Measurements from ENCODE around the gene PRRG4. TPM values are rescaled to one million over a fixed set of nuclear protein-coding genes. Genes with fewer than 3 reads are reported as not detected.
A peak's percentile ranks its signal among the peaks of the same experiment; 100 is the strongest.

Gene PRRG4
- total RNA-seq, 1 experiment from 2014 or later = 11.5 TPM

GRCh38 chr11:32855601-32856000, 25.9 kb downstream of the PRRG4 start:
- Histone ChIP-seq H3K79me2 (ENCODE audit: low read depth) (no peaks in the 10 kb centered on the region), H3K4me3 (no peak overlapping the region), H2AFZ (no peak overlapping the region), H3K9me2 (ENCODE audit: insufficient read depth) (no peaks in the 10 kb centered on the region), H4K20me1 (ENCODE audit: insufficient read depth) (no peaks in the 10 kb centered on the region), H3K4me1 (replicated peaks; ENCODE audit: insufficient read depth) (no peaks in the 10 kb centered on the region), H3K4me2 (no peak overlapping the region), H3K27ac (no peak overlapping the region), H3K9me3 (ENCODE audit: insufficient read depth, low read depth) (no peaks in the 10 kb centered on the region), H3F3A (ENCODE audit: insufficient read depth, low read depth) (no peaks in the 10 kb centered on the region; the same call in 1 of the 2 replicates), H3K36me3 (ENCODE audit: low read depth) (no peaks in the 10 kb centered on the region; the same call in 1 of the 2 replicates), H3K27me3 (ENCODE audit: insufficient read depth, low read depth) (no peaks in the 10 kb centered on the region)
- no peak for DNase-seq
- intact Hi-C loops (cut with micrococcal nuclease; ENCODE audit: unreplicated experiment) = no loop called here
- CTCF ChIA-PET = no interaction called here
- no TSS peak for BruUV-seq (replicated peaks)
- TF ChIP-seq CTCF (conservative IDR thresholded peaks at IDR 0.05) (no peak), EZH2 (IDR thresholded peaks at IDR 0.05; ENCODE audit: low read depth) (no peak)
- POLR2A ChIA-PET (ENCODE audit: unreplicated experiment) = no interaction called here

GRCh38 chr11:32858731-32859130, 29.0 kb downstream of the PRRG4 start:
- H3K9me3 ChIP-seq (ENCODE audit: insufficient read depth, low read depth) = no peaks in the 10 kb centered on the region
- no peaks in the 10 kb centered on the region; the same call in 1 of the 2 replicates for H3F3A ChIP-seq (ENCODE audit: insufficient read depth, low read depth)
- H3K27me3 ChIP-seq (ENCODE audit: insufficient read depth, low read depth) = no peaks in the 10 kb centered on the region
- CTCF ChIA-PET = interaction anchor here (0.5 kb wide), 1 partner anchor 536 kb away, joined by 13 read pairs; no protein-coding TSS in a partner anchor
- H2AFZ ChIP-seq = no peak overlapping the region
- no peak overlapping the region for H3K4me3 ChIP-seq
- H3K9me2 ChIP-seq (ENCODE audit: insufficient read depth) = no peaks in the 10 kb centered on the region
- TF ChIP-seq EZH2 (IDR thresholded peaks at IDR 0.05; ENCODE audit: low read depth) = no peak
- TF ChIP-seq CTCF (conservative IDR thresholded peaks at IDR 0.05) = peak; percentile 38; the same call in 1 of the 2 replicates
- POLR2A ChIA-PET (ENCODE audit: unreplicated experiment) = no interaction called here
- H4K20me1 ChIP-seq (ENCODE audit: insufficient read depth) = no peaks in the 10 kb centered on the region
- H3K79me2 ChIP-seq (ENCODE audit: low read depth) = no peaks in the 10 kb centered on the region
- no peaks in the 10 kb centered on the region; the same call in 1 of the 2 replicates for H3K36me3 ChIP-seq (ENCODE audit: low read depth)
- intact Hi-C loops (cut with micrococcal nuclease; ENCODE audit: unreplicated experiment) = no loop called here
- DNase-seq = no peak
- no TSS peak for BruUV-seq (replicated peaks)
- no peak overlapping the region for H3K27ac ChIP-seq
- no peak overlapping the region for H3K4me2 ChIP-seq
- H3K4me1 ChIP-seq (replicated peaks; ENCODE audit: insufficient read depth) = no peaks in the 10 kb centered on the region

GRCh38 chr11:32861850-32862577, 32.3 kb downstream of the PRRG4 start:
- no peaks in the 10 kb centered on the region for H3K36me3 ChIP-seq (ENCODE audit: low read depth)

More at GRCh38 chr11:32861850-32862577, 32.3 kb downstream of the PRRG4 start:
- Histone ChIP-seq H2AFZ (no peak overlapping the region), H3K79me2 (ENCODE audit: low read depth) (no peaks in the 10 kb centered on the region), H3K9me3 (ENCODE audit: insufficient read depth, low read depth) (no peaks in the 10 kb centered on the region), H3K4me3 (no peak overlapping the region), H4K20me1 (ENCODE audit: insufficient read depth) (no peaks in the 10 kb centered on the region), H3K27me3 (ENCODE audit: insufficient read depth, low read depth) (no peaks in the 10 kb centered on the region), H3F3A (ENCODE audit: insufficient read depth, low read depth) (no peaks in the 10 kb centered on the region; the same call in 1 of the 2 replicates), H3K4me2 (no peak overlapping the region), H3K4me1 (replicated peaks; ENCODE audit: insufficient read depth) (no peaks in the 10 kb centered on the region), H3K9me2 (ENCODE audit: insufficient read depth) (no peaks in the 10 kb centered on the region), H3K27ac (no peak overlapping the region)
- POLR2A ChIA-PET (ENCODE audit: unreplicated experiment) = no interaction called here
- TF ChIP-seq EZH2 (IDR thresholded peaks at IDR 0.05; ENCODE audit: low read depth) = no peak
- BruUV-seq (replicated peaks) = no TSS peak
- CTCF ChIA-PET = no interaction called here
- DNase-seq = no peak
- intact Hi-C loops (cut with micrococcal nuclease; ENCODE audit: unreplicated experiment) = no loop called here

Data from PC-9 (cell line).